GM23338 (cell line): Measurements from ENCODE around the gene MTHFD1L. TPM values are rescaled to one million over a fixed set of nuclear protein-coding genes. Genes with fewer than 3 reads are reported as not detected.

Experiments
- ATAC-seq: fragments of 200-7000 bp; cut with Tn5 transposase; 3 replicates; pipeline ENCODE4 v1.9.1; 2020
- DNase-seq: peaks from one replicate; pipeline ENCODE4 v3.0.0-alpha.2; 2015; ENCODE audit warnings: low spot score
- H2AFZ ChIP-seq: fragments of 200-600 bp; sonication (generic); 2 replicates; pipeline ENCODE4 v1.8.0; 2016; ENCODE audit warnings: antibody characterized with exemption, mild to moderate bottlenecking, moderate library complexity
- H3F3A ChIP-seq: fragments of 200-600 bp; sonication (generic); replicated peaks from 2 replicates; pipeline ENCODE4 v1.8.0; 2017; ENCODE audit warnings: antibody characterized with exemption, mixed run types, low read depth
- H3K27ac ChIP-seq: fragments of 200-600 bp; sonication (generic); 2 replicates; pipeline ENCODE4 v1.6.1; 2016; ENCODE audit warnings: low read depth
- H3K27me3 ChIP-seq: fragments of 200-600 bp; sonication (generic); 2 replicates; pipeline ENCODE4 v1.8.0; 2016; ENCODE audit warnings: mild to moderate bottlenecking, mixed run types, moderate library complexity; ENCODE audit not compliant: insufficient read depth
- H3K36me3 ChIP-seq: fragments of 200-600 bp; sonication (generic); 2 replicates; pipeline ENCODE4 v1.8.0; 2016; ENCODE audit warnings: mild to moderate bottlenecking; ENCODE audit not compliant: insufficient read depth
- H3K4me1 ChIP-seq: fragments of 200-600 bp; sonication (generic); 2 replicates; pipeline ENCODE4 v1.8.0; 2016; ENCODE audit warnings: mild to moderate bottlenecking, moderate library complexity; ENCODE audit not compliant: insufficient read depth
- H3K4me2 ChIP-seq: fragments of 200-600 bp; sonication (generic); 2 replicates; pipeline ENCODE4 v1.7.1; 2017; ENCODE audit warnings: mixed run types
- H3K4me3 ChIP-seq: fragments of 200-600 bp; sonication (generic); 2 replicates; pipeline ENCODE4 v1.6.1; 2016; ENCODE audit warnings: mixed run types
- H3K79me2 ChIP-seq: fragments of 200-600 bp; sonication (generic); replicated peaks from 2 replicates; pipeline ENCODE4 v1.8.0; 2017; ENCODE audit warnings: mild to moderate bottlenecking; ENCODE audit not compliant: insufficient read depth
- H3K9me2 ChIP-seq: fragments of 200-600 bp; sonication (generic); 2 replicates; pipeline ENCODE4 v1.8.0; 2017; ENCODE audit not compliant: insufficient read depth
- H4K20me1 ChIP-seq: fragments of 200-600 bp; sonication (generic); replicated peaks from 2 replicates; pipeline ENCODE4 v1.8.0; 2017; ENCODE audit warnings: mild to moderate bottlenecking; ENCODE audit not compliant: insufficient read depth
- H3K27ac Mint-ChIP-seq: 2 replicates; pipeline ENCODE4 v1.8.0; 2020; ENCODE audit warnings: inconsistent platforms, mild to moderate bottlenecking, moderate library complexity, mixed read lengths
- H3K27me3 Mint-ChIP-seq: 3 replicates; pipeline ENCODE4 v1.8.0; 2022; ENCODE audit warnings: low read depth, mild to moderate bottlenecking, moderate library complexity, mixed read lengths, inconsistent platforms; ENCODE audit not compliant: insufficient read depth, poor library complexity
- H3K36me3 Mint-ChIP-seq: 3 replicates; pipeline ENCODE4 v1.8.0; 2021; ENCODE audit warnings: low read depth, mild to moderate bottlenecking, inconsistent platforms, moderate library complexity, mixed read lengths
- H3K4me1 Mint-ChIP-seq: 3 replicates; pipeline ENCODE4 v1.8.0; 2020; ENCODE audit warnings: mild to moderate bottlenecking, inconsistent platforms, mixed read lengths
- H3K4me3 Mint-ChIP-seq: 3 replicates; pipeline ENCODE4 v1.8.0; 2021; ENCODE audit warnings: moderate library complexity, mild to moderate bottlenecking, inconsistent platforms, mixed read lengths
- H3K9me3 Mint-ChIP-seq: 3 replicates; pipeline ENCODE4 v1.8.0; 2020; ENCODE audit warnings: moderate library complexity, mild to moderate bottlenecking, inconsistent platforms, mixed read lengths
- CREB1 ChIP-seq: fragments of 250-450 bp; sonication (Bioruptor Pico); IDR thresholded peaks from 2 replicates; pipeline ENCODE4 v1.5.0; 2020; ENCODE audit warnings: low read depth, mild to moderate bottlenecking, moderate library complexity
- EZH2 ChIP-seq: fragments of 200-600 bp; sonication (generic); IDR thresholded peaks from one replicate; pipeline ENCODE4 v1.8.0; 2017; ENCODE audit warnings: antibody characterized with exemption, mild to moderate bottlenecking, low read depth; ENCODE audit not compliant: unreplicated experiment
- EZH2phosphoT487 ChIP-seq: fragments of 200-600 bp; sonication (generic); IDR thresholded peaks from one replicate; pipeline ENCODE4 v1.8.1; 2018; ENCODE audit warnings: antibody characterized with exemption; ENCODE audit not compliant: unreplicated experiment
- JUNB ChIP-seq: IDR thresholded peaks from one replicate; pipeline ENCODE4 v1.6.1; 2016; ENCODE audit warnings: antibody characterized with exemption; ENCODE audit not compliant: unreplicated experiment
- NANOG ChIP-seq: IDR thresholded peaks from 2 replicates; pipeline ENCODE4 v1.6.1; 2016; ENCODE audit warnings: antibody characterized with exemption, borderline replicate concordance
- POLR2AphosphoS5 ChIP-seq: IDR thresholded peaks from 2 replicates; pipeline ENCODE4 v1.6.1; 2016; ENCODE audit warnings: antibody characterized with exemption, low read depth
- STAT1 ChIP-seq: IDR thresholded peaks from one replicate; pipeline ENCODE4 v1.6.1; 2016; ENCODE audit warnings: antibody characterized with exemption; ENCODE audit not compliant: unreplicated experiment
- ZNF114 ChIP-seq: fragments of 250-450 bp; sonication (Bioruptor Pico); IDR thresholded peaks from 2 replicates; pipeline ENCODE4 v1.5.0; 2020; ENCODE audit warnings: mild to moderate bottlenecking, moderate library complexity
- ZNF331 ChIP-seq: fragments of 250-450 bp; sonication (Bioruptor Pico); IDR thresholded peaks from 2 replicates; pipeline ENCODE4 v1.5.0; 2020; ENCODE audit warnings: low read depth, mild to moderate bottlenecking, moderate library complexity
- polyA plus RNA-seq: library from polyadenylated mRNA; unstranded; fragments of >200 nt; fragmentation: Nextera tagmentation; extraction: Ambion mirVana; gene quantifications from 2 replicates; pipeline ENCODE4 v1.2.1, GENCODE V29; 2016
- total RNA-seq: library from RNA; depleted of rRNA; stranded (reverse); fragments of >200 nt; shearing (Covaris generic); gene quantifications from 2 replicates; pipeline ENCODE4 v1.2.3, GENCODE V29; 2014
- TF ChIP-seq, protein P1 (sequence below): fragments of 250-450 bp; sonication (Bioruptor Pico); IDR thresholded peaks from 2 replicates; pipeline ENCODE4 v1.5.0; 2020; ENCODE audit warnings: mild to moderate bottlenecking, moderate library complexity
- TF ChIP-seq, protein P2 (sequence below): IDR thresholded peaks from one replicate; pipeline ENCODE4 v1.6.1; 2018; ENCODE audit warnings: antibody characterized with exemption; ENCODE audit not compliant: unreplicated experiment
- TF ChIP-seq, protein P3 (sequence below), 2 experiments: fragments of 200-600 bp in 1 of 2; sonication (generic) in 1 of 2; conservative IDR thresholded peaks; 2 replicates each; pipeline versions ENCODE4 v1.5.1 to v1.6.1; 2016 to 2017; ENCODE audit warnings: antibody characterized with exemption in 2 of 2, low read depth in 2 of 2, mild to moderate bottlenecking in 2 of 2, moderate library complexity in 1 of 2
- TF ChIP-seq, protein P4 (sequence below): IDR thresholded peaks from 2 replicates; pipeline ENCODE4 v1.6.1; 2016; ENCODE audit warnings: antibody characterized with exemption

Gene MTHFD1L
- total and polyA plus RNA-seq, 2 experiments from 2014 or later: 53.2 to 66.8 TPM

DNA sequence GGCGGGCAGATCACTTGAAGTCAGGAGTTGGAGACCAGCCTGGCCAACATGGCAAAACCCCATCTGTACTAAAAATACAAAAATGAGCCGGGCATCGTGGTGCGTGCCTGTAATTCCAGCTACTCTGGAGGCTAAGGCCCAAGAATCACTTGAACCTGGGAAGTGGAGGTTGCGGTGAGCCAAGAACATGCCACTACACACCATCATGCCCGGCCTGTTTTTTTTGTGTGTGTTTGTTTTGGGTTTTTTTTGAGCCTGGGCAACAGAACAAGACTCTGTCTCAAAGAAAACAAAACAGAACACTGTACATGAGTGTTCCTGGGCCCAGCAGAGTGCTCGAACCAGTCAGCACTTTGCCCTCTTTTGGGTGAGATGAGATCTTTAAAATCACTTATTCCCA is 159.1 kb downstream of the MTHFD1L start:
- peaks cover under 1% of the 10 kb centered on the region; the same call in 1 of the 2 replicates for H4K20me1 ChIP-seq
- Mint-ChIP-seq H3K4me1 (peaks cover 10% of the 10 kb centered on the region; the same call in 2 of the 3 replicates), H3K4me3 (no peak overlapping the region), H3K9me3 (no peaks in the 10 kb centered on the region), H3K27ac (no peak overlapping the region), H3K27me3 (peaks cover 4% of the 10 kb centered on the region), H3K36me3 (peaks cover 53% of the 10 kb centered on the region)
- no peaks in the 10 kb centered on the region for H3K79me2 ChIP-seq
- no peak overlapping the region for H3K4me2 ChIP-seq
- H3K4me3 ChIP-seq: no peak overlapping the region
- H2AFZ ChIP-seq: no peak overlapping the region
- ATAC-seq (no peak), DNase-seq (no peak)
- H3K9me2 ChIP-seq: no peaks in the 10 kb centered on the region
- no peaks in the 10 kb centered on the region for H3F3A ChIP-seq
- TF ChIP-seq, protein P1, sequence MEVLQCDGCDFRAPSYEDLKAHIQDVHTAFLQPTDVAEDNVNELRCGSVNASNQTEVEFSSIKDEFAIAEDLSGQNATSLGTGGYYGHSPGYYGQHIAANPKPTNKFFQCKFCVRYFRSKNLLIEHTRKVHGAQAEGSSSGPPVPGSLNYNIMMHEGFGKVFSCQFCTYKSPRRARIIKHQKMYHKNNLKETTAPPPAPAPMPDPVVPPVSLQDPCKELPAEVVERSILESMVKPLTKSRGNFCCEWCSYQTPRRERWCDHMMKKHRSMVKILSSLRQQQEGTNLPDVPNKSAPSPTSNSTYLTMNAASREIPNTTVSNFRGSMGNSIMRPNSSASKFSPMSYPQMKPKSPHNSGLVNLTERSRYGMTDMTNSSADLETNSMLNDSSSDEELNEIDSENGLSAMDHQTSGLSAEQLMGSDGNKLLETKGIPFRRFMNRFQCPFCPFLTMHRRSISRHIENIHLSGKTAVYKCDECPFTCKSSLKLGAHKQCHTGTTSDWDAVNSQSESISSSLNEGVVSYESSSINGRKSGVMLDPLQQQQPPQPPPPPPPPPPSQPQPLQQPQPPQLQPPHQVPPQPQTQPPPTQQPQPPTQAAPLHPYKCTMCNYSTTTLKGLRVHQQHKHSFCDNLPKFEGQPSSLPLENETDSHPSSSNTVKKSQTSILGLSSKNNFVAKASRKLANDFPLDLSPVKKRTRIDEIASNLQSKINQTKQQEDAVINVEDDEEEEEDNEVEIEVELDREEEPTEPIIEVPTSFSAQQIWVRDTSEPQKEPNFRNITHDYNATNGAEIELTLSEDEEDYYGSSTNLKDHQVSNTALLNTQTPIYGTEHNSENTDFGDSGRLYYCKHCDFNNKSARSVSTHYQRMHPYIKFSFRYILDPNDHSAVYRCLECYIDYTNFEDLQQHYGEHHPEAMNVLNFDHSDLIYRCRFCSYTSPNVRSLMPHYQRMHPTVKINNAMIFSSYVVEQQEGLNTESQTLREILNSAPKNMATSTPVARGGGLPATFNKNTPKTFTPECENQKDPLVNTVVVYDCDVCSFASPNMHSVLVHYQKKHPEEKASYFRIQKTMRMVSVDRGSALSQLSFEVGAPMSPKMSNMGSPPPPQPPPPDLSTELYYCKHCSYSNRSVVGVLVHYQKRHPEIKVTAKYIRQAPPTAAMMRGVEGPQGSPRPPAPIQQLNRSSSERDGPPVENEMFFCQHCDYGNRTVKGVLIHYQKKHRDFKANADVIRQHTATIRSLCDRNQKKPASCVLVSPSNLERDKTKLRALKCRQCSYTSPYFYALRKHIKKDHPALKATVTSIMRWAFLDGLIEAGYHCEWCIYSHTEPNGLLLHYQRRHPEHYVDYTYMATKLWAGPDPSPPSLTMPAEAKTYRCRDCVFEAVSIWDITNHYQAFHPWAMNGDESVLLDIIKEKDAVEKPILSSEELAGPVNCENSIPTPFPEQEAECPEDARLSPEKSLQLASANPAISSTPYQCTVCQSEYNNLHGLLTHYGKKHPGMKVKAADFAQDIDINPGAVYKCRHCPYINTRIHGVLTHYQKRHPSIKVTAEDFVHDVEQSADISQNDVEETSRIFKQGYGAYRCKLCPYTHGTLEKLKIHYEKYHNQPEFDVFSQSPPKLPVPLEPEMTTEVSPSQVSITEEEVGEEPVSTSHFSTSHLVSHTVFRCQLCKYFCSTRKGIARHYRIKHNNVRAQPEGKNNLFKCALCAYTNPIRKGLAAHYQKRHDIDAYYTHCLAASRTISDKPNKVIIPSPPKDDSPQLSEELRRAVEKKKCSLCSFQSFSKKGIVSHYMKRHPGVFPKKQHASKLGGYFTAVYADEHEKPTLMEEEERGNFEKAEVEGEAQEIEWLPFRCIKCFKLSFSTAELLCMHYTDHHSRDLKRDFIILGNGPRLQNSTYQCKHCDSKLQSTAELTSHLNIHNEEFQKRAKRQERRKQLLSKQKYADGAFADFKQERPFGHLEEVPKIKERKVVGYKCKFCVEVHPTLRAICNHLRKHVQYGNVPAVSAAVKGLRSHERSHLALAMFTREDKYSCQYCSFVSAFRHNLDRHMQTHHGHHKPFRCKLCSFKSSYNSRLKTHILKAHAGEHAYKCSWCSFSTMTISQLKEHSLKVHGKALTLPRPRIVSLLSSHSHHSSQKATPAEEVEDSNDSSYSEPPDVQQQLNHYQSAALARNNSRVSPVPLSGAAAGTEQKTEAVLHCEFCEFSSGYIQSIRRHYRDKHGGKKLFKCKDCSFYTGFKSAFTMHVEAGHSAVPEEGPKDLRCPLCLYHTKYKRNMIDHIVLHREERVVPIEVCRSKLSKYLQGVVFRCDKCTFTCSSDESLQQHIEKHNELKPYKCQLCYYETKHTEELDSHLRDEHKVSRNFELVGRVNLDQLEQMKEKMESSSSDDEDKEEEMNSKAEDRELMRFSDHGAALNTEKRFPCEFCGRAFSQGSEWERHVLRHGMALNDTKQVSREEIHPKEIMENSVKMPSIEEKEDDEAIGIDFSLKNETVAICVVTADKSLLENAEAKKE (CRISPR knock-in tag): no peak
- TF ChIP-seq EZH2phosphoT487: no peak
- TF ChIP-seq JUNB: no peak
- no peak for TF ChIP-seq CREB1 (CRISPR knock-in tag)
- TF ChIP-seq STAT1: no peak
- TF ChIP-seq, protein P2, sequence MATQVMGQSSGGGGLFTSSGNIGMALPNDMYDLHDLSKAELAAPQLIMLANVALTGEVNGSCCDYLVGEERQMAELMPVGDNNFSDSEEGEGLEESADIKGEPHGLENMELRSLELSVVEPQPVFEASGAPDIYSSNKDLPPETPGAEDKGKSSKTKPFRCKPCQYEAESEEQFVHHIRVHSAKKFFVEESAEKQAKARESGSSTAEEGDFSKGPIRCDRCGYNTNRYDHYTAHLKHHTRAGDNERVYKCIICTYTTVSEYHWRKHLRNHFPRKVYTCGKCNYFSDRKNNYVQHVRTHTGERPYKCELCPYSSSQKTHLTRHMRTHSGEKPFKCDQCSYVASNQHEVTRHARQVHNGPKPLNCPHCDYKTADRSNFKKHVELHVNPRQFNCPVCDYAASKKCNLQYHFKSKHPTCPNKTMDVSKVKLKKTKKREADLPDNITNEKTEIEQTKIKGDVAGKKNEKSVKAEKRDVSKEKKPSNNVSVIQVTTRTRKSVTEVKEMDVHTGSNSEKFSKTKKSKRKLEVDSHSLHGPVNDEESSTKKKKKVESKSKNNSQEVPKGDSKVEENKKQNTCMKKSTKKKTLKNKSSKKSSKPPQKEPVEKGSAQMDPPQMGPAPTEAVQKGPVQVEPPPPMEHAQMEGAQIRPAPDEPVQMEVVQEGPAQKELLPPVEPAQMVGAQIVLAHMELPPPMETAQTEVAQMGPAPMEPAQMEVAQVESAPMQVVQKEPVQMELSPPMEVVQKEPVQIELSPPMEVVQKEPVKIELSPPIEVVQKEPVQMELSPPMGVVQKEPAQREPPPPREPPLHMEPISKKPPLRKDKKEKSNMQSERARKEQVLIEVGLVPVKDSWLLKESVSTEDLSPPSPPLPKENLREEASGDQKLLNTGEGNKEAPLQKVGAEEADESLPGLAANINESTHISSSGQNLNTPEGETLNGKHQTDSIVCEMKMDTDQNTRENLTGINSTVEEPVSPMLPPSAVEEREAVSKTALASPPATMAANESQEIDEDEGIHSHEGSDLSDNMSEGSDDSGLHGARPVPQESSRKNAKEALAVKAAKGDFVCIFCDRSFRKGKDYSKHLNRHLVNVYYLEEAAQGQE: no peak
- TF ChIP-seq ZNF114: no peak
- no peak for TF ChIP-seq ZNF331
- TF ChIP-seq NANOG: no peak
- TF ChIP-seq EZH2: no peak
- TF ChIP-seq, protein P3, sequence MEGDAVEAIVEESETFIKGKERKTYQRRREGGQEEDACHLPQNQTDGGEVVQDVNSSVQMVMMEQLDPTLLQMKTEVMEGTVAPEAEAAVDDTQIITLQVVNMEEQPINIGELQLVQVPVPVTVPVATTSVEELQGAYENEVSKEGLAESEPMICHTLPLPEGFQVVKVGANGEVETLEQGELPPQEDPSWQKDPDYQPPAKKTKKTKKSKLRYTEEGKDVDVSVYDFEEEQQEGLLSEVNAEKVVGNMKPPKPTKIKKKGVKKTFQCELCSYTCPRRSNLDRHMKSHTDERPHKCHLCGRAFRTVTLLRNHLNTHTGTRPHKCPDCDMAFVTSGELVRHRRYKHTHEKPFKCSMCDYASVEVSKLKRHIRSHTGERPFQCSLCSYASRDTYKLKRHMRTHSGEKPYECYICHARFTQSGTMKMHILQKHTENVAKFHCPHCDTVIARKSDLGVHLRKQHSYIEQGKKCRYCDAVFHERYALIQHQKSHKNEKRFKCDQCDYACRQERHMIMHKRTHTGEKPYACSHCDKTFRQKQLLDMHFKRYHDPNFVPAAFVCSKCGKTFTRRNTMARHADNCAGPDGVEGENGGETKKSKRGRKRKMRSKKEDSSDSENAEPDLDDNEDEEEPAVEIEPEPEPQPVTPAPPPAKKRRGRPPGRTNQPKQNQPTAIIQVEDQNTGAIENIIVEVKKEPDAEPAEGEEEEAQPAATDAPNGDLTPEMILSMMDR (conservative IDR thresholded peaks at IDR 0.05; ENCODE audit: low read depth in 2 of 2): no peak
- TF ChIP-seq, protein P4, sequence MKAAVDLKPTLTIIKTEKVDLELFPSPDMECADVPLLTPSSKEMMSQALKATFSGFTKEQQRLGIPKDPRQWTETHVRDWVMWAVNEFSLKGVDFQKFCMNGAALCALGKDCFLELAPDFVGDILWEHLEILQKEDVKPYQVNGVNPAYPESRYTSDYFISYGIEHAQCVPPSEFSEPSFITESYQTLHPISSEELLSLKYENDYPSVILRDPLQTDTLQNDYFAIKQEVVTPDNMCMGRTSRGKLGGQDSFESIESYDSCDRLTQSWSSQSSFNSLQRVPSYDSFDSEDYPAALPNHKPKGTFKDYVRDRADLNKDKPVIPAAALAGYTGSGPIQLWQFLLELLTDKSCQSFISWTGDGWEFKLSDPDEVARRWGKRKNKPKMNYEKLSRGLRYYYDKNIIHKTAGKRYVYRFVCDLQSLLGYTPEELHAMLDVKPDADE: no peak
- no peak for TF ChIP-seq POLR2AphosphoS5
- no peaks in the 10 kb centered on the region for H3K36me3 ChIP-seq
- no peaks in the 10 kb centered on the region for H3K4me1 ChIP-seq
- H3K27me3 ChIP-seq: no peaks in the 10 kb centered on the region
- no peak overlapping the region for H3K27ac ChIP-seq
